Anterior cingulate cortex (tissue), 58 donors: Measurements from ENCODE around the gene VEGFB.
A peak's percentile ranks its signal among the peaks of the same experiment; 100 is the strongest.

Experiments used
- DNase-seq, 58 donors: peaks; one replicate each; lab custom pipeline; 2025; lab: John Stamatoyannopoulos, UW

Gene VEGFB

DNA sequence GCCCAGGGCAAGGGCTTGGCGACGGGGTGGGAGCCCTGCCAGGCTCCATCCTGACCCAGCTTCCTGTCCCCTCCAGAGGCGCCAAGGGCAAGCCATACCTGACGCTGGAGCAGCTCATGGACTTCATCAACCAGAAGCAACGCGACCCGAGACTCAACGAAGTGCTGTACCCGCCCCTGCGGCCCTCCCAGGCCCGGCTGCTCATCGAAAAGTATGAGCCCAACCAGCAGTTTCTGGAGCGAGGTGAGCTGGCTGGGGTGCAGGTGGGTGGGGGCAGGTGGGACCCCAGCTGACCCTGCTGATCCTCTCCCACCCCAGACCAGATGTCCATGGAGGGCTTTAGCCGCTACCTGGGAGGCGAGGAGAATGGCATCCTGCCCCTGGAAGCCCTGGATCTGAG is 21.9 kb downstream of the VEGFB start:
- DNase-seq: no peak

DNA sequence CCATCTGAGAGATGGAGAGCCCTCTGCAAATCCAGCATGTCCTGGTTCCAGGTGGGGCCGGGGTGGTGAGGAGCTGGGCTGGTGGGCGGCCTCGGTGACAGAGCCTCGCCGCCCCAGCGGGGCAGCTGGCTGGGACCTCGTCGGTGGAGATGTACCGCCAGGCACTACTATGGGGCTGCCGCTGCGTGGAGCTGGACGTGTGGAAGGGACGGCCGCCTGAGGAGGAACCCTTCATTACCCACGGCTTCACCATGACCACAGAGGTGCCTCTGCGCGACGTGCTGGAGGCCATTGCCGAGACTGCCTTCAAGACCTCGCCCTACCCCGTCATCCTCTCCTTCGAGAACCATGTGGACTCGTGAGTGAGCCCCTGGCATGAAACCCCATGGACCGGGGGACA is 24.0 kb downstream of the VEGFB start:
- no peak for DNase-seq

DNA sequence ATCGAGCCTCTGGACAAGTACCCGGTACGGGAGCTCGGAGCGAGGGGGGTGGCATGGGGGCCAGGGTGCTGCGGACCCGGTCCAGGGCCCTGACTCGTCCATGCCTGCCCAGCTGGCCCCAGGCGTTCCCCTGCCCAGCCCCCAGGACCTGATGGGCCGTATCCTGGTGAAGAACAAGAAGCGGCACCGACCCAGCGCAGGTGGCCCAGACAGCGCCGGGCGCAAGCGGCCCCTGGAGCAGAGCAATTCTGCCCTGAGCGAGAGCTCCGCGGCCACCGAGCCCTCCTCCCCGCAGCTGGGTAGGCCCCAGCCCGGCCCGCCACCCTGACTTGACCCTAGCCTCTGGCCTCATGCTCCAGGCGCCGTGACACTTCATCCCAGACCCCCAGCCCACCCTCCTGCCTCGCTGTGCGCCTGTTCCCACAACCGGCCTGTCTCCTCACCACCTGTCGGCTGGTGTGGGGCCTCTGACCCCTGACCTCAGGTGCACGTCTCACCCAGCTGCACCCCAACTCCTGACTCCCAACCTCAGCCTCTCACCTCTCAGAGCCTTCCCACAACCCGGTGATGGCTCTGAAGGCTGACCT is 24.7 kb downstream of the VEGFB start:
- no peak for DNase-seq

DNA sequence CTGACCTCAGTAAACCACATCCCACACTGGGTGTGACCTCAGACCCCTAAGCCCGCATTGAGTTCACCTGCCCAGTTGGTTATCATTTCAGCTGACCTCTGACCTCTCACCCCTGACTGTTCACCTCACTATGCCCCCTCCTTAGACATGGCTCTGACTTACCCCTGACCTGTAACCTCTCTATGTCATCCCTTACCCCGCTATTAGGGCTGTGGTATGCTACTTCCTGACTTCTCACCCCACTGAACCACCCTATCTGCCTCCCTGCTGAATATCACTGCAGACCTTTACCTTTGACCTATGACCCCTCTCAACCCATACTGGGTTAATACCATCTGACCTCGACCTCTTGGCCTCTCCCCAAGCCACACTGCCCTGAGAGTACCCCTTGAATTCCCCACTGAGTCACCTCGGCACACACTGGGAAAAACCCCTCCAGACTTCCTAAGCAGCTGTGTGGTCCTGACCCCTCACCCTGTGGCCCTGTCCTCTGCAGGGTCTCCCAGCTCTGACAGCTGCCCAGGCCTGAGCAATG is 25.2 kb downstream of the VEGFB start:
- no peak for DNase-seq

DNA sequence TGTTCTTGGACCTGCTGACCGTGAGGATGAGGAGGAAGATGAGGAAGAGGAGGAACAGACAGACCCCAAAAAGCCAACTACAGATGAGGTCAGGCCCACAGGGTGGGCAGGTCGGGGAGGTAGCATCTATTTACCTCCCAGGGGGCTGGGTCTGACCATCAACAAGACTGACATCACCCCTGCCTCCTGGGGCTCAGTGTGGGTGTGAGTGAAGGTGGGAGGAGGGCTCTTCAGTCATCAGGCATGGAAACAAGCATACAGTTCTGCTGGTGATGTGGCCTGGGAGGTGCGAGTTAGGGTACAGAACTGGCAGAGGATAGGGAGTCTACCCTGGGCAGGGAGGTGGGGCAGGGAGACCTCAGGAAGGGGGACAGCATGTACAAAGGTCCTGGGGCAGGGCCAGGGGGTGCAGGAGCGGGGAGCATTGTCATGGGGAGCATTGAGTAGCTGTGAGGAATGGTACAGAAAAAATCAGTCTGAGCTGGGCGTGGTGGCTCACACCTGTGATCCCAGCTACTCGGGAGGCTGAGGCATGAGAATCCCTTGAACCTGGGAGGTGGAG is 25.8 kb downstream of the VEGFB start:
- no peak for DNase-seq

DNA sequence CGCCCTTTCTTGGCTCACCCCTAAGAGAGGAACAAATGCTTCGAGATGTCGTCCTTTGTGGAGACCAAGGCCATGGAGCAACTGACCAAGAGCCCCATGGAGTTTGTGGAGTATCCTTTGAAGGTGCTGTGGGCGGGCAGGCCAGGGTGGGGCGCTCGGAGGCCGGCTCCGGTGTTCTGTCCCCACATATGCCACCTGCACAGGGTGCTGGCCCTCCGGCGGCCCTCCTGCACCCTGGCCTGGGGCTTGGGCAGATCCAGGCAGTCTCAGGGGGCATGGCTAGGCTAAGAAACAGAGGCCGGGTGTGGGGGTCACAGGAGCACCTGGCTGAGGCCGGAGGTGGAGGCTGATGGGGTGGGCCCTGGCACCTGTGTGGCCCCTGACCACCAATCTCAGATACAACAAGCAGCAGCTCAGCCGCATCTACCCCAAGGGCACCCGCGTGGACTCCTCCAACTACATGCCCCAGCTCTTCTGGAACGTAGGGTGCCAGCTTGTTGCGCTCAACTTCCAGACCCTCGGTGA is 27.2 kb downstream of the VEGFB start:
- no peak for DNase-seq

DNA sequence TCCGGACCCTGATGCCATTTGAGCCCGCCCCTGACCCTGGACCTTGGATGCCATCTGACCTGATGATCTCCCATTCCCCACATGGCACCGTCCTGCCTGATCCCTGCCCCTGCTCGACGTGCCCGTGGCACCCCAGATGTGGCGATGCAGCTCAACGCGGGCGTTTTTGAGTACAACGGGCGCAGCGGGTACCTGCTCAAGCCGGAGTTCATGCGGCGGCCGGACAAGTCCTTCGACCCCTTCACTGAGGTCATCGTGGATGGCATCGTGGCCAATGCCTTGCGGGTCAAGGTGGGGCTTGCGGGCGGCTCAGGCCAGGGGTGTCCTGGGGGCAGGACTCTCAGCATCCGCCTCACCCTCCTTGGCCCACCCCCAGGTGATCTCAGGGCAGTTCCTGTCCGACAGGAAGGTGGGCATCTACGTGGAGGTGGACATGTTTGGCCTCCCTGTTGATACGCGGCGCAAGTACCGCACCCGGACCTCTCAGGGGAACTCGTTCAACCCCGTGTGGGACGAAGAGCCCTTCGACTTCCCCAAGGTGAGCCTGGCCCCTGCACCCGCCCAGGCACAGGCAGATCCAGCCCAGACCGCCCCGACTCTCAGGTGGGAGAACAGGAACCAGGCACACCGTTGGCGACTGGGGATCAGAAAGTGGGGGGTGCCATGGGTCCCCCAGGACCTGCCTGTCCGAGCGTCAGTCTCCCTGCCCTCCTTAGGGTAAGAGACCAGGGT is 28.1 kb downstream of the VEGFB start:
- DNase-seq: no peak

DNA sequence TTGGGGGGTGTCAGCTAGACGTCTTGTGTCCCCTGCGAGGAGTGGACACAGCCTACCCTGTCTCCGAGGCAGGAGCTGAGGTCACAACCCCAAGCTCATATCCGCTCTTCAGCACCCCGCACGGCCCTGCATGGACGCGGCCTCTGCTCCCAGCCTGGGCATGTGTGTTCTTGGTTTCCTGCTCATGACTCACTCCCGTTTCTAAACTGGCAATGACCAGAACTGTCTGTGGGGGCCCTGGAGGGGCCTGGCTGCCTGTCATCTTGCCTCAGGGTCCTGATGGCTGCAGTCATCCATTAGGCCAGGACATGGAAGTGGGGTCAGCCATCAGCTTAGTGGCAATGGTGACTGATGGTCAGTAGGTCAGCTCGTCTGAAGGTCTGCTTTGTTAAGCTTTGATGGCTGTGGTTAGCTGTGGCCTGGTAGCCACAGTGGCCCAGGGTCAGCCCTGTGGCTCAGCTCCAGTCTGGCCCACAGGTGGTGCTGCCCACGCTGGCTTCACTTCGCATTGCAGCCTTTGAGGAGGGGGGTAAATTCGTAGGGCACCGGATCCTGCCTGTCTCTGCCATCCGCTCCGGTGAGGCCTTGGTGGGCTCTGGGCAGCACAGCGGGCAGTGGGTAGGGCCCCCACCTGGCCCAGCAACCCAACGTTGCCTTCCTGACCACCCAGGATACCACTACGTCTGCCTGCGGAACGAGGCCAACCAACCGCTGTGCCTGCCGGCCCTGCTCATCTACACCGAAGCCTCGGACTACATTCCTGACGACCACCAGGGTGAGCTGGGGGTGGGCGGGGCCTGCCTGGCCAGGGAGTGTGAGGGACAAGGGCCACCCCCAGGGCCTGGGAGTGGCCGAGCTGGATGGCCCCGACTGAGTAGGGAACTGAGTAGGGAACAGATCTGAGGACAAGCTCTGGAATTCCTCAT is 28.9 kb downstream of the VEGFB start:
- DNase-seq: no peak

DNA sequence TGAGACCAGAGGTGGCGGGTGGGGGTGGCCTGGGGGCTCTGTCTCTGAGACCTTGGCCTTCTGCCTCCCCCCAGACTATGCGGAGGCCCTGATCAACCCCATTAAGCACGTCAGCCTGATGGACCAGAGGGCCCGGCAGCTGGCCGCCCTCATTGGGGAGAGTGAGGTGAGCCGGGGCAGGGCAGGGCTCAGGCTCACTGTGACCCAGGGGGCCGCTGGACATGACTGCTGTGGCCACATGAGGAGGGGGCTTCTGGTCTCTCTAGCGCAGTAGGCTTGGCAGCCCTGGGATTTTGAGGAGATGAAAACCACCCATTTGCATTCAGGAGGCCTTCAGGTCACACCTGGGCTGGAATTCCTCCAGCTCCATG is 29.5 kb downstream of the VEGFB start:
- no peak for DNase-seq

DNA sequence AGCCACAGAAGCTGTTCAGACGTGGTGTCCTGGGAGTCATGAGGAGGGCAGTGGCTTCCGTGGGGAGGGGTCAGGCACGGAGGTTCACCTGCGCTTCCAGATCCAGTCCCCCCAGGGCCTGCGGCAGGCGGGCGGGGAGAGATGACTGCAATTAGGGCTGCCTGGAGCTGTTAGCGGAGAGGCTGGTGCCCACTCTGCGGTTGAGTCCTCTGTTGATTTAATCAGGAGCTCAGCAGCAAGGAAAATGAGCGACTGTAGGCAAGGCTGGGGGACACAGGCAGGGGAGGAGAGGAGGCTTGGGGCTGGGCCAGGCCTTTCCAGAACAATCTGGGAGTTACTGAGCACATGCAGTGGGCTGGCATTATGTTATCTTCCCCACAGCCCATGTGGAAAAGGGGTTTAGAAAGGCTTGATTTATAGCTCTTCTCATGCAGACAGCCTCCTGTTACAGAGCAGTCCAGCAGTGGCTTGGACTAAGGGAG is 30.0 kb downstream of the VEGFB start:
- no peak for DNase-seq

DNA sequence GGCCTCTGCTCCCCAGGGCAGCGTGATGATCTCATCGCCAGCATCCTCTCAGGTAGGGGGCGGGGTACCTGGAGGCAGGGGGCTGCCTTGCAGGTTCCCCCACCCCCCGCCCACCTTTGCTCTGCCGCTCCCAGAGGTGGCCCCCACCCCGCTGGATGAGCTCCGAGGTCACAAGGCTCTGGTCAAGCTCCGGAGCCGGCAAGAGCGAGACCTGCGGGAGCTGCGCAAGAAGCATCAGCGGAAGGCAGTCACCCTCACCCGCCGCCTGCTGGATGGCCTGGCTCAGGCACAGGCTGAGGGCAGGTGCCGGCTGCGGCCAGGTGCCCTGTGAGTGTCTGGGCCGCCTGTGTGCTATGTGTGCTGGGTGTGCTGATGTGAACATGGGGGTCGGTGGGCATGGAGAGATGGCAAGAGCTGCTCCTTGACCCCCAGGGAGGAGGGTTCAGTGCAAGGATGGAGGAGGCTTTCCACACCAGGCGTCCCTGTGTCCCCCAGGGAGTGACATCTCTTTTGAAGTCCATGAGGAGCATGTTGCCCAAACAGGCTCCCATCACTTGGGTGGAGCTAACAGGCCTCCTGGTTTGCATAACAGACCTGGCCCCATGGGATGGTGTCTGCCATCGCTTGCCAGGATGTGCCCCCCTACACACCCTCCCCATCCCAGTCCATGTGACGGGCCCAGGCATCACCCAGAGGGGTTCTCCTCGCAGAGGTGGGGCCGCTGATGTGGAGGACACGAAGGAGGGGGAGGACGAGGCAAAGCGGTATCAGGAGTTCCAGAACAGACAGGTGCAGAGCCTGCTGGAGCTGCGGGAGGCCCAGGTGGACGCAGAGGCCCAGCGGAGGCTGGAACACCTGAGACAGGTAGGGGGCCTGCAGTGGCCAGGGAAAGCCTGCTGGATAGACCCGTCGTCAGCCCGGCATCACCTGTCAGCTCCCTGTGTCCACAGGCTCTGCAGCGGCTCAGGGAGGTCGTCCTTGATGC is 31.1 kb downstream of the VEGFB start:
- no peak for DNase-seq

DNA sequence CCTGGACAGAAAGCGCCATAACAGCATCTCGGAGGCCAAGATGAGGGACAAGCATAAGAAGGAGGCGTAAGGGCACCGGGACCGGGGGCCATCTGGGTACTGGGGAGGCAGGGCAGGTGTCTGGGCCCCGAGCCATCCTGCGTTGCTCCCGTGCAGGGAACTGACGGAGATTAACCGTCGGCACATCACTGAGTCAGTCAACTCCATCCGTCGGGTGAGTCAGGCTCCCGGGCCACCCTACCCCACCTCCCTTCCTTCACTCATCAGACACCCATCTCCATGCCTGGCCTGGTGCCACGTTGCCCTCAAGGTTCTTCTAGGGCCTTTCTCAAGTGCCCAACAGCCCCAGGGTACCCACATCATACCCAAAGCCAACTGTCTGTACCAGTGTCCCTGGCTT is 32.0 kb downstream of the VEGFB start:
- DNase-seq: no peak

DNA sequence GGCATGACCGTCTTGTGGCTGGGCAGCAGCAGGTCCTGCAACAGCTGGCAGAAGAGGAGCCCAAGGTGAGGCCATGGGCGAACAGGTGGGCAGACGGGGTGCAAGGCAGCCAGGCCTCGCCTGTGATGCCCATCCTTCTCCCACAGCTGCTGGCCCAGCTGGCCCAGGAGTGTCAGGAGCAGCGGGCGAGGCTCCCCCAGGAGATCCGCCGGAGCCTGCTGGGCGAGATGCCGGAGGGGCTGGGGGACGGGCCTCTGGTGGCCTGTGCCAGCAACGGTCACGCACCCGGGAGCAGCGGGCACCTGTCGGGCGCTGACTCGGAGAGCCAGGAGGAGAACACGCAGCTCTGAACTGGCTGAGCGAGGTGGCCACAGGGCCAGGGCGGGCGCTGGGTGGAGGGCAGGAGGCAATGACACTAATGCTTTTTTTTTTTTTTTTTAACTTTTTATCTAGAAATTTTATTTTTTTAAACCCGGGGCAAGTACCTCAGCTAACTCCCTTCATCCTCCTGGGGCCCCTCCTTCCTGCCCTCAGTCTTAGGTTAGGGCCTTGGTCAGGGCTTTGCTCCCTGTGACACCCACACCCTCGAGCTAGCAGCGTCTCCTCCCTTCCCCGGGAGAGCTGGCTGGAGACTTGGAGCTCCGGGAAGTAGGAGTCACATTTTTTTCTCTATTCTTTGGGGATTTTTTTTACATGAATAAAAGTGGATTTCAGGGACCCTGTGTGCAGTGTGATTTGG is 33.0 kb downstream of the VEGFB start:
- DNase-seq: no peak

DNA sequence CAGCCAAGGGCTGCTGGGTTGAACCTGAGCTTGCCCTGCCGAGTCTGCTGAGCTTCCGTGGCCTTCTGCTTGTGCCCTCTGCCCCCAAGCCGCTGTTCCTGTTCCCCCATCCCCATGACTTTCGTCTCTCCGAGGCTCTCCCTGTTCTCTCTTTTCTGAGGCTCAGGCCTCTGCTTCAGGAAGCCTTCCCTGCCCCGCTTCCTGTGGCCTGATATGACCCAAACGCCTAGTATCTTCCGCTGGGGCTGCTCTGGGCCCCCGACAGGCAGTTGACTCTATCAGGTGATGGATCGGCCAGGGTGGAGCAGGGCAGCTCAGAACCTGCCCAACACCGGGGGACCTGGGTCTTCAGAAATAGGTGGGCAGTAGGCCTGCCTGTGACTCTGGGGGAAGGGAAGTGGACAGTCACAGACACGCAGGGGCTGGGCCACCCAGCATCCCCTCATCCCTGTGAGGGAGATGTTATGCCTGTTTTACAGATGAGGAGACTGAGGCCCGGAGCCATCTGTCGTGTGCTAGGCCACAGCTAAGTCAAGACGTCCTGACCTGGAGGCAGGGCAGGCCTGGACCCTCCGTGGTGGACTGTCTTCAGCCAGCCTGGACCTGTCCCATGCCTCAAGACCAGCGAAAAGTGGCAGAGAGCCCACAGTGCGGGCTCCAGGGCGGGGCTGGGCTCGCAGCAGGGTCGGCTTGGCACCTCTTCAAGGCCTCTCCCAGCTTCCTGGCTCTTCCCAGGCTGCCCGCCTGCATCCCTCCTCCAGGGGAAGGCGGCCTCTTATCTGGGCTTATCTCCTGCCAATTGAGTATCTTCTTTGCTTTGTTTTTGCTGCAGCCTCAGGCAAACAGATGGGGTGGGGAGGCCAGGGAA is 33.9 kb downstream of the VEGFB start:
- DNase-seq: peak in 5 of 58 donors; percentile 17 to 33 (median 26)

DNA sequence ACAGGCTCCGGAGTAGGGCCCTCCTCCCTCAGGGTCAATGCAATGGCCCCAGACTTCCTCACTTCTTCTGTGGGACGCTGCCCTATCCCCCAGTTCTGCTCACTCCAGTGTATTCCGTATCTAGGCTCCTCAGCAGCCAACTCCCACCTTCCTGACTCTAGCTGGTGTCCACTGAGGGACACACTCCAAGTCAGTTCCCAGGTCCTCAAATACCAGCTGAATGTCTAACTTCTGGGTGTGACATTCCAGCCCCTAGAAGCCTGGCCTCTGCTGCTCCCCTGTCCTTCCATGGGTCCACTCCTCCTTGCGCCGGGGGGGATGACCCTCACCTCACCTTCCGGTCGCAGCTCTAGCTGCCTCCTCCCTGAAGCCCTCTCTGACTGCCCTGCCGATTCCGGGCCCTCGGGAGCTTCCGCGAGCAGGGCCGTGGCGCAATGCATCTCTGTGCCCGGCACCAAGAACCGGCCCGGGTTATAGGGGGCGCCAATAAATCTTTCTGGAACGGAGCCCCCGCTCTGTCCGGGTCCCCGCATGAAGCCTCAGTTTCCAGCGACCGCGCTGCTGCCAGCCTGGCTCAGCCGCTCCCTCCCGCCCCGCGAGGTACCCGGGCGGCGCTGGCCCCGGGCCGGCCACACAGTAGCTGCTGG is 34.6 kb downstream of the VEGFB start:
- peak in 17 of 58 donors; percentile 56 to 77 (median 65) for DNase-seq

DNA sequence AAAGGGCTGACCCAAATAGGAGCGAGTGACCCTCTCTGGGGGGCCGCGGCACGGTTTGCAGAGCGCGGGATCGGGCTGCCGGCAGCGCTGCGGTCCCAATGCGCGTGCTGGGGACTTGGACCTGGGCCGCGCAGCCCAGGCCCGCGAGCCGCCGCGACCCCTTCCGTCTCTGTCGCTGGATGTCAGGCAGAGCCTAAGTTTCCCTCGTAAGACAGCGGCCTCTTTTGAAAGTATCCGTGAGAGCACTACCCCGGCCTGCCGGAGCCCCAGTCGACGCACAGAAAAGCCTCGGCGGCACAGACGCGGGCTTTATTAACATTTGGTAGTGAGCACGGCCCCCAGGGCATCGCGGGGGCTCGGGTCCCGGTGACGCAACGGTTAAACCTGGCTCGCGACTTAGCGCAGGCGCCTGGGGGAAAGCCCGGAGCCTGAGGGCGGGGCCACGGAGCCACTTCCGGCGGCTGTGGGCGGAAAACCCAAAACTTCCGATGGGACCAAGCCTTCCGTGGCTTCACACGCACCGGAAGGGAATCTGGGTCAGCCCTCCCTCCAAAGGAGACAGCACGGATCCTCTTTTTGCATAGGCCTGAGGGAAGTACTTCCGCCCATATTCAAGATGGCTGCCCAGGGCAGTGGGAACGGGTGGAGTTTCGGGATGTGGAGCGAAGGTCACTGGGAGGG is 35.3 kb downstream of the VEGFB start:
- peak; percentile 80 to 100 (median 98) for DNase-seq
